Peyer's patch (tissue), 4 donors: ENCODE measurements around the gene FAM90A1.
"Not testable (repeated sequence)": the region's sequence is repeated elsewhere in the genome, so short reads cannot be mapped to it uniquely, and the experiment has no call there.

Experiments used
- CTCF ChIP-seq, 6 experiments: fragments of 450-650 bp in 4 of 6; fragments of 200-600 bp in 2 of 6; sonication (generic) in 1 of 6; IDR thresholded peaks; one replicate each; pipeline ENCODE4 v1.5.1; 2017 to 2019; ENCODE audit warnings: antibody characterized with exemption in 6 of 6, mild to moderate bottlenecking in 3 of 6, moderate library complexity in 1 of 6
- POLR2A ChIP-seq, 2 donors: fragments of 450-650 bp; IDR thresholded peaks; one replicate each; pipeline ENCODE4 v1.5.1; 2017; ENCODE audit warnings: antibody characterized with exemption in 2 of 2, mild to moderate bottlenecking in 2 of 2, moderate library complexity in 2 of 2

GRCh38 chr12:8264236-8264635 lies 36.8 kb upstream of the FAM90A1 start:
- TF ChIP-seq CTCF, POLR2A (IDR thresholded peaks at IDR 0.05): not testable (repeated sequence)
